B cell (primary cell): ENCODE results near the gene MTPN. TPM values are rescaled to one million over a fixed set of nuclear protein-coding genes. Genes with fewer than 3 reads are reported as not detected.

Source experiments
- ATAC-seq: fragments of 200-7000 bp; cut with Tn5 transposase; one replicate; pipeline ENCODE4 v1.10.0; 2021; ENCODE audit warnings: low read depth, mild to moderate bottlenecking, moderate number of reproducible peaks, moderate library complexity
- CTCF ChIA-PET: fragments of 350-600 bp; sonication (Branson Sonifier 250); formaldehyde crosslinking; loops from one replicate; lab custom pipeline; 2021; ENCODE audit warnings: antibody characterized with exemption, inconsistent platforms; lab: Charles Lee
- POLR2A ChIA-PET: fragments of 350-600 bp; sonication (Branson Sonifier 250); formaldehyde crosslinking; loops from one replicate; lab custom pipeline; 2021; ENCODE audit warnings: antibody characterized with exemption; lab: Charles Lee
- DNase-seq: peaks from one replicate; pipeline ENCODE4 v3.0.0; 2013
- H2AFZ ChIP-seq: 2 replicates; pipeline ENCODE4 v1.6.1; 2012; ENCODE audit warnings: mild to moderate bottlenecking, low read depth, low read length; ENCODE audit not compliant: insufficient read depth, poor library complexity, severe bottlenecking
- H3K27ac ChIP-seq, 2 donors: 1 replicate in 1 of 2; 2 replicates in 1 of 2; pipeline ENCODE4 v1.5.1; 2012 to 2013; ENCODE audit warnings: low read length in 2 of 2, mild to moderate bottlenecking in 2 of 2, moderate library complexity in 1 of 2
- H3K27me3 ChIP-seq, 4 experiments: fragments of 200-600 bp in 1 of 4; sonication (generic) in 1 of 4; replicated peaks in 1 of 4; 1 replicate in 2 of 4; 2 replicates in 2 of 4; pipeline versions ENCODE4 v1.6.1 to v1.7.0; 2013 to 2016; ENCODE audit warnings: low read length in 3 of 4, mild to moderate bottlenecking in 2 of 4, mixed read lengths in 1 of 4, moderate library complexity in 1 of 4; ENCODE audit not compliant: insufficient read depth in 4 of 4, control insufficient read depth in 3 of 4; ENCODE audit errors: control extremely low read depth in 1 of 4
- H3K36me3 ChIP-seq, 2 experiments: replicated peaks in 1 of 2; 1 replicate in 1 of 2; 2 replicates in 1 of 2; pipeline versions ENCODE4 v1.6.1 to v1.7.1; 2013; ENCODE audit warnings: low read length in 1 of 2; ENCODE audit not compliant: insufficient read depth in 2 of 2, control insufficient read depth in 1 of 2; ENCODE audit errors: control extremely low read depth in 1 of 2, extremely low read depth in 1 of 2
- H3K4me1 ChIP-seq, 2 donors: fragments of 200-600 bp in 1 of 2; sonication (generic) in 1 of 2; 1 replicate in 1 of 2; 2 replicates in 1 of 2; pipeline versions ENCODE4 v1.5.1 to v1.6.1; 2013 to 2017; ENCODE audit warnings: low read length in 2 of 2; ENCODE audit not compliant: control insufficient read depth in 2 of 2, insufficient read depth in 2 of 2
- H3K4me2 ChIP-seq: replicated peaks from 2 replicates; pipeline ENCODE3; 2012; ENCODE audit warnings: mild to moderate bottlenecking, low read depth, low read length; ENCODE audit not compliant: poor library complexity, severe bottlenecking
- H3K4me3 ChIP-seq, 5 experiments: fragments of 200-600 bp in 1 of 5; sonication (generic) in 1 of 5; 1 replicate in 3 of 5; 2 replicates in 2 of 5; pipeline versions ENCODE4 v1.5.1 to v1.7.0; 2011 to 2016; ENCODE audit warnings: low read length in 4 of 5, mild to moderate bottlenecking in 4 of 5, low read depth in 2 of 5, control low read depth in 1 of 5, moderate library complexity in 1 of 5; ENCODE audit not compliant: insufficient read depth in 1 of 5; ENCODE audit errors: control extremely low read depth in 1 of 5, extremely low read depth in 1 of 5
- H3K79me2 ChIP-seq: fragments of 200-600 bp; sonication (generic); one replicate; pipeline ENCODE4 v1.6.0; 2016; ENCODE audit warnings: low read length; ENCODE audit not compliant: control insufficient read depth, insufficient read depth
- H3K9ac ChIP-seq: fragments of 200-600 bp; sonication (generic); 2 replicates; pipeline ENCODE4 v1.6.1; 2017; ENCODE audit warnings: mild to moderate bottlenecking, low read length, moderate library complexity
- H3K9me3 ChIP-seq, 3 donors: one replicate each; pipeline versions ENCODE4 v1.6.1 to v1.7.1; 2013; ENCODE audit warnings: low read length in 2 of 3; ENCODE audit not compliant: control insufficient read depth in 2 of 3, insufficient read depth in 1 of 3; ENCODE audit errors: control extremely low read depth in 1 of 3
- H4K20me1 ChIP-seq: 2 replicates; pipeline ENCODE4 v1.6.0; 2012; ENCODE audit warnings: mild to moderate bottlenecking, low read length; ENCODE audit not compliant: insufficient read depth, control insufficient read depth, poor library complexity, severe bottlenecking
- H3K27ac Mint-ChIP-seq: one replicate; pipeline ENCODE4 v1.8.0; 2021; ENCODE audit warnings: mixed read lengths
- H3K27me3 Mint-ChIP-seq: one replicate; pipeline ENCODE4 v1.8.0; 2021; ENCODE audit warnings: mixed read lengths
- H3K4me1 Mint-ChIP-seq: one replicate; pipeline ENCODE4 v1.8.0; 2021; ENCODE audit warnings: mixed read lengths
- H3K4me3 Mint-ChIP-seq: one replicate; pipeline ENCODE4 v1.8.0; 2021; ENCODE audit warnings: mixed read lengths
- H3K9me3 Mint-ChIP-seq: one replicate; pipeline ENCODE4 v1.8.0; 2022; ENCODE audit warnings: mixed read lengths; ENCODE audit not compliant: insufficient read depth
- EZH2 ChIP-seq: IDR thresholded peaks from 2 replicates; pipeline ENCODE4 v1.6.1; 2012; ENCODE audit warnings: borderline replicate concordance, low read depth, mild to moderate bottlenecking, moderate library complexity, low read length; ENCODE audit not compliant: insufficient read depth, poor library complexity, severe bottlenecking
- WGBS: methylation state at CpG from one replicate; pipeline ENCODE4 v1.1.5; 2013; ENCODE audit warnings: missing lambda C conversion rate; ENCODE audit not compliant: insufficient coverage; 5-methylcytosine and 5-hydroxymethylcytosine counted together
- intact Hi-C: fragments of 100-400 bp; cut with micrococcal nuclease; formaldehyde crosslinking; loops from one replicate; pipeline ENCODE4 v1.10.0; 2022
- polyA plus RNA-seq: library from polyadenylated mRNA; depleted of rRNA; stranded (reverse); fragments of >200 nt; gene quantifications from 2 replicates; pipeline ENCODE4 v1.2.3, GENCODE V29; 2012
- total RNA-seq, 2 donors: library from RNA; stranded (reverse); fragments of 120-200 nt in 1 of 2; gene quantifications; 1 replicate in 1 of 2; 2 replicates in 1 of 2; pipeline versions ENCODE4 v1.2.3 to v1.2.4, GENCODE V29; 2013 to 2022
- TF ChIP-seq, protein P1 (sequence below): fragments of 200-600 bp; IDR thresholded peaks from one replicate; pipeline ENCODE4 v1.8.0; 2022; ENCODE audit warnings: antibody characterized with exemption, mild to moderate bottlenecking

MTPN gene
- total and polyA plus RNA-seq, 2 donors (not counting 1 experiment from before 2014, with no cell fraction given), result 60.5 to 115 TPM

DNA sequence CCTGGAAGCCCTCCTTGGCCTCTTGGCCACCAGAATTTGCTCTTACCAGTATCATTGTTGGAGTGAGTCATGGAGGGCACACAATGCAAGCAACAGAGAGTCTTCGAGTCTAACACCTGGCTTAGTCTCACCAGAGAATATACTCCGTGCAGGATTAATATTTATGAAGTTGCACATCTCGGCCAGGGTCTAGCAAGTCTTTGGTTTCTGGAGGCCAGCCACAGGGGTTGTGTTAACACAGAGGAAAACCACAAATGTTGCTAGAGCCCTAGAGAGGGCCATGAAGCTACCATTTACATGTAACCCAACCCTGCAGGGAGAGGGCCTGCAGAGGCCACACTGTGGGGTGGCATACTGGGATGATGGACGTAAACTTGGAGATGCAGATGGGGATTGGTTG, 71.8 kb downstream of the MTPN start:
- WGBS, result 66% methylated on average over 4 of the region's 4 CpGs
- no peaks in the 10 kb centered on the region for H3K4me1 ChIP-seq
- no peak overlapping the region for H3K27ac Mint-ChIP-seq

DNA sequence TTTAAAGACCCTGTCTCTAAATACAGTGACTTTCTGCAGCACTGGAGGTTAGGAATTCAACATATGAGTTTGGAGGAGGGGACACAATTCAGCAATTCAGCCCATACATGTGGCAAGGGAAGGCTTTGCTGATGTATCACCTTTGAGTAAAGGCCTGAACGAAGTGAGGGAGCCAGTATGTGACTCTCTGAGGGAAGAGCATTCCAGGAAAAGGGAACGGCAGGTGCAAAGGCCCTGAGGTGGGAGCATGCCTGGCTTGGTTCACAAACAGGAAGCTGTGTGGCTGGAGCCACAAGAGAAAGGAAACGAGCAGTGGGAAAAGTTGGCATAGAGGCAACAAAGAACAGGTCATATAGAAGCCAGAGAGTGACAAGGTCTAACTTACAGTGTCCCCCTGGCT, 72.9 kb downstream of the MTPN start:
- no peaks in the 10 kb centered on the region for H3K27me3 Mint-ChIP-seq
- no peaks in the 10 kb centered on the region for H3K79me2 ChIP-seq
- no peaks in the 10 kb centered on the region for H3K4me1 ChIP-seq
- H3K27me3 ChIP-seq, result no peaks in the 10 kb centered on the region
- no peak overlapping the region for H2AFZ ChIP-seq
- no peaks in the 10 kb centered on the region for H3K4me1 Mint-ChIP-seq
- no peak overlapping the region for H3K4me2 ChIP-seq
- H3K4me3 ChIP-seq, result no peak overlapping the region
- 67% methylated on average over 3 of the region's 3 CpGs for WGBS
- H3K9me3 Mint-ChIP-seq, result no peaks in the 10 kb centered on the region
- H3K27ac ChIP-seq, result no peak overlapping the region
- no peak overlapping the region for H3K4me3 Mint-ChIP-seq
- ChIA-PET CTCF (no interaction called here), POLR2A (no interaction called here)
- no peak overlapping the region for H3K27ac Mint-ChIP-seq
- no peak for ATAC-seq
- intact Hi-C loops, result no loop called here
- H3K9me3 ChIP-seq, result peaks cover 0 to 7% (median 0%) of the 10 kb centered on the region in 3 donors
- DNase-seq, result no peak
- no peaks in the 10 kb centered on the region for H4K20me1 ChIP-seq
- H3K36me3 ChIP-seq, result no peaks in the 10 kb centered on the region
- H3K9ac ChIP-seq, result no peak overlapping the region
- no peak for TF ChIP-seq EZH2
- TF ChIP-seq, protein P1, sequence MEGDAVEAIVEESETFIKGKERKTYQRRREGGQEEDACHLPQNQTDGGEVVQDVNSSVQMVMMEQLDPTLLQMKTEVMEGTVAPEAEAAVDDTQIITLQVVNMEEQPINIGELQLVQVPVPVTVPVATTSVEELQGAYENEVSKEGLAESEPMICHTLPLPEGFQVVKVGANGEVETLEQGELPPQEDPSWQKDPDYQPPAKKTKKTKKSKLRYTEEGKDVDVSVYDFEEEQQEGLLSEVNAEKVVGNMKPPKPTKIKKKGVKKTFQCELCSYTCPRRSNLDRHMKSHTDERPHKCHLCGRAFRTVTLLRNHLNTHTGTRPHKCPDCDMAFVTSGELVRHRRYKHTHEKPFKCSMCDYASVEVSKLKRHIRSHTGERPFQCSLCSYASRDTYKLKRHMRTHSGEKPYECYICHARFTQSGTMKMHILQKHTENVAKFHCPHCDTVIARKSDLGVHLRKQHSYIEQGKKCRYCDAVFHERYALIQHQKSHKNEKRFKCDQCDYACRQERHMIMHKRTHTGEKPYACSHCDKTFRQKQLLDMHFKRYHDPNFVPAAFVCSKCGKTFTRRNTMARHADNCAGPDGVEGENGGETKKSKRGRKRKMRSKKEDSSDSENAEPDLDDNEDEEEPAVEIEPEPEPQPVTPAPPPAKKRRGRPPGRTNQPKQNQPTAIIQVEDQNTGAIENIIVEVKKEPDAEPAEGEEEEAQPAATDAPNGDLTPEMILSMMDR, result no peak

More for the DNA sequence above, 71.8 kb downstream of the MTPN start:
- Mint-ChIP-seq H3K9me3 (no peaks in the 10 kb centered on the region), H3K27me3 (no peaks in the 10 kb centered on the region), H3K4me3 (no peak overlapping the region), H3K4me1 (no peaks in the 10 kb centered on the region)
- no peak overlapping the region for H3K4me3 ChIP-seq
- no peak overlapping the region for H3K4me2 ChIP-seq
- no peaks in the 10 kb centered on the region for H3K27me3 ChIP-seq
- intact Hi-C loops, result no loop called here
- H3K9ac ChIP-seq, result no peak overlapping the region
- H4K20me1 ChIP-seq, result no peaks in the 10 kb centered on the region
- TF ChIP-seq, protein P1, result no peak
- no peaks in the 10 kb centered on the region for H3K79me2 ChIP-seq
- ATAC-seq (no peak), DNase-seq (no peak)
- H3K9me3 ChIP-seq, result peaks cover 0 to 7% (median 0%) of the 10 kb centered on the region in 3 donors
- H3K27ac ChIP-seq, result no peak overlapping the region
- POLR2A ChIA-PET, result no interaction called here
- no peaks in the 10 kb centered on the region for H3K36me3 ChIP-seq
- CTCF ChIA-PET, result no interaction called here
- no peak overlapping the region for H2AFZ ChIP-seq
